Measurements from ENCODE around the gene ZNF783. TPM values are rescaled to one million over a fixed set of nuclear protein-coding genes. Genes with fewer than 3 reads are reported as not detected.
A peak's percentile ranks its signal among the peaks of the same experiment; 100 is the strongest.

Gene ZNF783
- total RNA-seq, 1 donor = 13.4 TPM

- Histone ChIP-seq H3K4me2 (ENCODE audit: insufficient read depth, low read length) (no peak overlapping the region), H3K79me2 (ENCODE audit: insufficient read depth, low read length) (no peaks in the 10 kb centered on the region), H3K27ac (ENCODE audit: low read depth, low read length) (no peak overlapping the region), H2AFZ (ENCODE audit: low read length) (no peak overlapping the region), H4K20me1 (ENCODE audit: insufficient read depth, low read length) (peaks cover 12% of the 10 kb centered on the region), H3K4me3 (ENCODE audit: insufficient read depth, low read length) (no peak overlapping the region), H3K9me3 (ENCODE audit: low read depth, low read length) (no peaks in the 10 kb centered on the region), H3K36me3 (ENCODE audit: insufficient read depth, low read length) (peaks cover 43% of the 10 kb centered on the region), H3K4me1 (ENCODE audit: insufficient read depth, low read length) (no peaks in the 10 kb centered on the region), H3K27me3 (ENCODE audit: insufficient read depth, low read length) (no peaks in the 10 kb centered on the region)
- TF ChIP-seq CTCF (IDR thresholded peaks at IDR 0.05; ENCODE audit: extremely low read depth, low read depth, low read length) = no peak
- peak; percentile 65 for DNase-seq (ENCODE audit: insufficient read length, low spot score, missing footprints)
Observed at GRCh38 chr7:149279111-149279743, 17.2 kb downstream of the ZNF783 start.

- no peak for TF ChIP-seq CTCF (IDR thresholded peaks at IDR 0.05; ENCODE audit: extremely low read depth, low read depth, low read length)
- Histone ChIP-seq H3K4me2 (ENCODE audit: insufficient read depth, low read length) (no peak overlapping the region), H2AFZ (ENCODE audit: low read length) (no peak overlapping the region), H3K4me1 (ENCODE audit: insufficient read depth, low read length) (peaks cover 3% of the 10 kb centered on the region), H4K20me1 (ENCODE audit: insufficient read depth, low read length) (peaks cover 18% of the 10 kb centered on the region), H3K9me3 (ENCODE audit: low read depth, low read length) (no peaks in the 10 kb centered on the region), H3K79me2 (ENCODE audit: insufficient read depth, low read length) (no peaks in the 10 kb centered on the region), H3K27me3 (ENCODE audit: insufficient read depth, low read length) (no peaks in the 10 kb centered on the region), H3K36me3 (ENCODE audit: insufficient read depth, low read length) (peaks cover 43% of the 10 kb centered on the region), H3K27ac (ENCODE audit: low read depth, low read length) (no peak overlapping the region), H3K4me3 (ENCODE audit: insufficient read depth, low read length) (no peak overlapping the region)
- DNase-seq (ENCODE audit: insufficient read length, low spot score, missing footprints) = no peak
Observed at GRCh38 chr7:149280151-149280550, 18.2 kb downstream of the ZNF783 start.

GRCh38 chr7:149280661-149281507 lies 18.9 kb downstream of the ZNF783 start:
- peak; percentile 77 for DNase-seq (ENCODE audit: insufficient read length, low spot score, missing footprints)
- Histone ChIP-seq H2AFZ (ENCODE audit: low read length) (no peak overlapping the region), H4K20me1 (ENCODE audit: insufficient read depth, low read length) (peaks cover 19% of the 10 kb centered on the region), H3K79me2 (ENCODE audit: insufficient read depth, low read length) (no peaks in the 10 kb centered on the region), H3K36me3 (ENCODE audit: insufficient read depth, low read length) (peaks cover 37% of the 10 kb centered on the region), H3K9me3 (ENCODE audit: low read depth, low read length) (no peaks in the 10 kb centered on the region), H3K4me2 (ENCODE audit: insufficient read depth, low read length) (no peak overlapping the region), H3K4me3 (ENCODE audit: insufficient read depth, low read length) (no peak overlapping the region), H3K4me1 (ENCODE audit: insufficient read depth, low read length) (peaks cover 10% of the 10 kb centered on the region), H3K27ac (ENCODE audit: low read depth, low read length) (no peak overlapping the region), H3K27me3 (ENCODE audit: insufficient read depth, low read length) (no peaks in the 10 kb centered on the region)
- TF ChIP-seq CTCF (IDR thresholded peaks at IDR 0.05; ENCODE audit: extremely low read depth, low read depth, low read length) = no peak

All from osteoblast (primary cell).